GM12878 (cell line): Measurements from ENCODE around the gene TENT4B. TPM values are rescaled to one million over a fixed set of nuclear protein-coding genes. Genes with fewer than 3 reads are reported as not detected.
A peak's percentile ranks its signal among the peaks of the same experiment; 100 is the strongest.

ENCODE experiments used
- ATAC-seq: fragments of 200-7000 bp; cut with Tn5 transposase; 3 replicates; pipeline ENCODE4 v1.9.1; 2020; ENCODE audit warnings: mild to moderate bottlenecking, moderate library complexity
- BruUV-seq: library from RNA; stranded (reverse); fragments of 400-500 nt; replicated peaks from 2 replicates; lab custom pipeline; 2021; lab: Mats Ljungman, UMichigan
- CTCF ChIA-PET: fragments of 300-600 bp; sonication (Branson Sonifier 250); formaldehyde crosslinking; extraction: SDS; loops from one replicate; lab custom pipeline; 2021; ENCODE audit warnings: inconsistent platforms; lab: Yijun Ruan, JAX
- POLR2A ChIA-PET: fragments of 350-600 bp; formaldehyde crosslinking; extraction: SDS; loops from one replicate; lab custom pipeline; 2021; ENCODE audit warnings: inconsistent platforms; lab: Charles Lee
- RAD21 ChIA-PET: fragments of 300-600 bp; sonication (Branson Sonifier 250); formaldehyde crosslinking; loops from one replicate; lab custom pipeline; 2023; ENCODE audit warnings: antibody characterized with exemption; ENCODE audit not compliant: unreplicated experiment; lab: Charles Lee
- SMC1A ChIA-PET: fragments of 300-600 bp; sonication (Branson Sonifier 250); formaldehyde crosslinking; loops from one replicate; lab custom pipeline; 2023; ENCODE audit not compliant: unreplicated experiment, uncharacterized antibody; lab: Charles Lee
- DNase-seq: peaks from one replicate; pipeline ENCODE4 v3.0.0-alpha.2; 2011; ENCODE audit warnings: low read depth, low spot score
- FAIRE-seq: peaks from 3 replicates; lab custom pipeline; 2011; peaks lifted over from hg19 to GRCh38; lab: Jason Lieb, UNC
- H2AFZ ChIP-seq: 2 replicates; pipeline ENCODE4 v1.6.0; 2011; ENCODE audit warnings: low read depth, low read length, control low read depth; ENCODE audit not compliant: control insufficient read depth
- H3K27ac ChIP-seq: 2 replicates; pipeline ENCODE4 v1.5.1; 2011; ENCODE audit warnings: control low read depth; ENCODE audit not compliant: control insufficient read depth, insufficient read depth
- H3K27me3 ChIP-seq, 2 experiments: replicated peaks in 1 of 2; 2 replicates each; pipeline versions ENCODE4 v1.6.0 to v1.6.1; 2011; ENCODE audit warnings: low read length in 1 of 2; ENCODE audit not compliant: control insufficient read depth in 2 of 2, insufficient read depth in 2 of 2
- H3K36me3 ChIP-seq, 2 experiments: 2 replicates each; pipeline ENCODE4 v1.5.1; 2011; ENCODE audit warnings: low read length in 1 of 2; ENCODE audit not compliant: control insufficient read depth in 2 of 2, insufficient read depth in 2 of 2
- H3K4me1 ChIP-seq: 2 replicates; pipeline ENCODE4 v1.6.1; 2011; ENCODE audit warnings: mild to moderate bottlenecking, low read length, moderate library complexity, mixed read lengths; ENCODE audit not compliant: control insufficient read depth, insufficient read depth
- H3K4me2 ChIP-seq: 2 replicates; pipeline ENCODE4 v1.6.0; 2011; ENCODE audit warnings: control low read depth; ENCODE audit not compliant: control insufficient read depth, insufficient read depth
- H3K4me3 ChIP-seq: fragments of 200-600 bp; sonication (generic); 2 replicates; pipeline ENCODE4 v1.5.1; 2016
- H3K79me2 ChIP-seq: 2 replicates; pipeline ENCODE4 v1.6.0; 2011; ENCODE audit warnings: low read length; ENCODE audit not compliant: control insufficient read depth, insufficient read depth
- H3K9ac ChIP-seq: 2 replicates; pipeline ENCODE4 v1.8.0; 2011; ENCODE audit warnings: low read length, control low read depth, mixed read lengths; ENCODE audit not compliant: control insufficient read depth, insufficient read depth
- H3K9me3 ChIP-seq: replicated peaks from 3 replicates; pipeline ENCODE4 v1.5.1; 2011; ENCODE audit warnings: mild to moderate bottlenecking, low read length; ENCODE audit not compliant: control insufficient read depth, insufficient read depth
- H4K20me1 ChIP-seq: 2 replicates; pipeline ENCODE4 v1.6.0; 2011; ENCODE audit not compliant: control insufficient read depth, insufficient read depth
- LARP7 ChIP-seq: fragments of 450-650 bp; IDR thresholded peaks from 2 replicates; pipeline ENCODE4 v1.6.1; 2017; ENCODE audit warnings: mild to moderate bottlenecking
- NRF1 ChIP-seq: conservative IDR thresholded peaks from 2 replicates; pipeline ENCODE4 v1.6.1; 2011; ENCODE audit warnings: mild to moderate bottlenecking, low read depth, low read length, improper control_type of control experiment
- RFX5 ChIP-seq: IDR thresholded peaks from 2 replicates; pipeline ENCODE4 v1.6.1; 2011; ENCODE audit warnings: low read depth, low read length, improper control_type of control experiment
- WGBS: methylation state at CpG from one replicate; pipeline ENCODE4 v1.1.6; 2016; ENCODE audit warnings: low lambda C conversion rate; ENCODE audit not compliant: insufficient replicate concordance, insufficient coverage; ENCODE audit errors: missing lambda C conversion rate; 5-methylcytosine and 5-hydroxymethylcytosine counted together
- in situ Hi-C: fragments of 300-500 bp; cut with MboI; formaldehyde crosslinking; loops from 9 replicates; pipeline ENCODE4 v1.14.3; 2018; ENCODE audit warnings: mixed read lengths
- intact Hi-C: fragments of 100-400 bp; cut with micrococcal nuclease; formaldehyde crosslinking; loops from one replicate; pipeline ENCODE4 v1.14.2; 2022; ENCODE audit not compliant: unreplicated experiment
- polyA plus RNA-seq, 11 experiments: library from polyadenylated mRNA; depleted of rRNA in 4 of 11; unstranded in 6 of 11; stranded (reverse) in 5 of 11; fragments of >200 nt; fragmentation: Nextera tagmentation in 4 of 11; fragmentation: Illumina TruSeq in 1 of 11; extraction: Ambion mirVana in 4 of 11; extraction: Trizol in 1 of 11; gene quantifications; 1 replicate in 1 of 11; 2 replicates in 10 of 11; pipeline versions ENCODE4 v1.2.1 to v1.2.3, GENCODE V29; 2011 to 2016; ENCODE audit warnings: inconsistent platforms in 2 of 11, missing spikeins in 2 of 11, low read depth in 1 of 11
- total RNA-seq, 4 experiments: library from RNA; depleted of rRNA in 3 of 4; stranded (reverse); fragments of >200 nt in 3 of 4; fragmentation: Illumina TruSeq in 1 of 4; extraction: Trizol in 1 of 4; gene quantifications; 2 replicates each; pipeline versions ENCODE4 v1.2.1 to v1.2.3, GENCODE V29; 2013 to 2021

Gene TENT4B
- total and polyA plus RNA-seq, 10 of the 15 experiments (the other 5 are each of a cell fraction or from before 2014, with no cell fraction given): 4.4 to 16.7 (median 10.8) TPM

DNA sequence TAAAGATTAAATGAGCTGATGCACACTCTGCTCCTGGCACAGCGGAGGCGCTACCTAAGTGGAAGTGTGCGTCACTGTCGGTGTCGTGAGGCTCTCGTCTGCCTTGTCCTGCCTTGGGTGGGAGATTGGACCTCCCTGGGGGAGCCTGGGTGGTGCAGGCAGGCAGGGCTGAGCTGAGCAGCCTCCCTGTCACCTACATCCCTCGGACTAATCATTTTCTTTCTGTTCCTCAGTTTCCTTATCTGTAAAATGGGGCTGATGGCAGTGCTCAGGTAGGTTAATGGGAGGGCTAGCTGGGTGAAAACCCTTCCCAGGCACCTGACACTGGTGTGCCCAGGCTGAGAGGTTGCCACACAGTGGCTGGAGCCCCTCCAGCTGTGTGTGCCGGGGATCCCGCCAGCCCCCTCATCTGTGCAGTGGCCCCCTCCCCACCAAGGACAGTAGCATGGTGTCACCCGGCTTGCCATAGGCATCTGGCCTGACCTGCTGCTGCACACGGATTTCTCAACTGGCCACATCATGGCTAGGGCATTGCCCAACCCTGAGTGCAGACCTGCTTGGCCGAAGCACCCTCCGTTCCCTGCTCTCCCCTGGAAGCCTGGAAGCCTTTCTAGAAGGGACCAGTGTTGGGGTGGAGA is 117.5 kb downstream of the TENT4B start:
- no peak overlapping the region for H3K4me3 ChIP-seq
- no peaks in the 10 kb centered on the region for H4K20me1 ChIP-seq
- peaks cover 32% of the 10 kb centered on the region for H3K4me1 ChIP-seq
- H3K27me3 ChIP-seq: no peaks in the 10 kb centered on the region
- H3K9ac ChIP-seq: no peak overlapping the region
- CTCF ChIA-PET: interaction anchor here (1.1 to 3.2 kb wide), 2 partner anchors 9 to 412 kb away, joined by 3 to 15 read pairs; no protein-coding TSS in a partner anchor
- RAD21 ChIA-PET: interaction anchor here (1.1 kb wide), 1 partner anchor 14 kb away, joined by 3 read pairs; no protein-coding TSS in a partner anchor
- POLR2A ChIA-PET: interaction anchor here (0.6 kb wide), 1 partner anchor 10 kb away, joined by 7 read pairs; no protein-coding TSS in a partner anchor
- H3K27ac ChIP-seq: no peak overlapping the region
- FAIRE-seq: no peak
- no peak for TF ChIP-seq LARP7
- no peak for TF ChIP-seq RFX5
- TF ChIP-seq NRF1: no peak
- TF ChIP-seq, all 136 proteins: peak for 0
- Histone ChIP-seq H2AFZ (no peak overlapping the region), H3K79me2 (peaks cover 47% of the 10 kb centered on the region), H3K4me2 (0 out of 2 replicates have a peak overlapping the region, but pooled peaks have one; percentile 17), H3K36me3 (0 out of 4 replicates have a peak, but pooled peaks cover 0 to 2% of the 10 kb centered on the region in 2 experiments), H3K9me3 (no peaks in the 10 kb centered on the region)
- SMC1A ChIA-PET: interaction anchor here (0.9 kb wide), 1 partner anchor 11 kb away, joined by 4 read pairs; no protein-coding TSS in a partner anchor
- intact Hi-C loops: loop anchor here (5.0 to 10.0 kb wide), 2 partner anchors 116 to 412 kb away; partner anchors contain the start of genes SNX20 and TENT4B
- BruUV-seq: no TSS peak
- no peak for ATAC-seq
- 97% methylated on average over 13 of the region's 13 CpGs for WGBS
- in situ Hi-C loops: no loop called here
- DNase-seq: no peak
